CD4-positive, alpha-beta T cell (primary cell): Measurements from ENCODE around the gene GIMAP1. TPM values are rescaled to one million over a fixed set of nuclear protein-coding genes. Genes with fewer than 3 reads are reported as not detected.

Source experiments
- ATAC-seq: fragments of 200-7000 bp; cut with Tn5 transposase; one replicate; pipeline ENCODE4 v1.10.0; 2022; ENCODE audit warnings: mild to moderate bottlenecking; ENCODE audit not compliant: poor library complexity
- CTCF ChIA-PET: fragments of 350-600 bp; sonication (Branson Sonifier 250); formaldehyde crosslinking; loops from one replicate; lab custom pipeline; 2021; ENCODE audit warnings: antibody characterized with exemption, inconsistent platforms; lab: Charles Lee
- POLR2A ChIA-PET: fragments of 350-600 bp; sonication (Branson Sonifier 250); formaldehyde crosslinking; loops from one replicate; lab custom pipeline; 2021; ENCODE audit warnings: antibody characterized with exemption, inconsistent platforms; lab: Charles Lee
- DNase-seq, 14 experiments: peaks; one replicate each; pipeline ENCODE4 v3.0.0-alpha.2; 2013 to 2020; ENCODE audit warnings: mixed read lengths in 2 of 14
- H3K27ac ChIP-seq, 2 donors: one replicate each; pipeline versions ENCODE4 v1.5.1 to v1.7.0; 2013; ENCODE audit warnings: low read length in 2 of 2, low read depth in 1 of 2, mild to moderate bottlenecking in 1 of 2
- H3K27me3 ChIP-seq, 2 experiments: 1 replicate in 1 of 2; 2 replicates in 1 of 2; pipeline versions ENCODE4 v1.6.1 to v1.7.0; 2013; ENCODE audit warnings: low read length in 2 of 2, control low read depth in 1 of 2, mild to moderate bottlenecking in 1 of 2, moderate library complexity in 1 of 2; ENCODE audit not compliant: insufficient read depth in 2 of 2, control insufficient read depth in 1 of 2
- H3K36me3 ChIP-seq: one replicate; pipeline ENCODE4 v1.6.1; 2013; ENCODE audit warnings: low read length, control low read depth; ENCODE audit not compliant: insufficient read depth
- H3K4me1 ChIP-seq: one replicate; pipeline ENCODE4 v1.6.1; 2013; ENCODE audit warnings: low read length, control low read depth; ENCODE audit not compliant: insufficient read depth
- H3K4me3 ChIP-seq: one replicate; pipeline ENCODE4 v1.5.1; 2013; ENCODE audit warnings: mild to moderate bottlenecking, low read length, moderate library complexity
- H3K9me3 ChIP-seq, 2 experiments: 1 replicate in 1 of 2; 2 replicates in 1 of 2; pipeline versions ENCODE4 v1.6.1 to v1.7.0; 2013; ENCODE audit warnings: low read length in 2 of 2, mild to moderate bottlenecking in 2 of 2, control low read depth in 1 of 2, moderate library complexity in 1 of 2; ENCODE audit not compliant: control insufficient read depth in 1 of 2, insufficient read depth in 1 of 2
- H3K27ac Mint-ChIP-seq: one replicate; pipeline ENCODE4 v1.8.0; 2020; ENCODE audit warnings: mixed read lengths
- H3K27me3 Mint-ChIP-seq: one replicate; pipeline ENCODE4 v1.8.0; 2021; ENCODE audit warnings: mixed read lengths
- H3K36me3 Mint-ChIP-seq: one replicate; pipeline ENCODE4 v1.8.0; 2021; ENCODE audit warnings: low read depth, mixed read lengths
- H3K4me1 Mint-ChIP-seq: one replicate; pipeline ENCODE4 v1.8.0; 2021; ENCODE audit warnings: low read depth, mixed read lengths
- H3K4me3 Mint-ChIP-seq: one replicate; pipeline ENCODE4 v1.8.0; 2020; ENCODE audit warnings: mild to moderate bottlenecking, mixed read lengths
- H3K9me3 Mint-ChIP-seq: one replicate; pipeline ENCODE4 v1.8.0; 2020; ENCODE audit warnings: mixed read lengths
- intact Hi-C, 2 experiments: fragments of 100-400 bp; cut with DNase I in 1 of 2; cut with micrococcal nuclease in 1 of 2; formaldehyde crosslinking; loops; one replicate each; pipeline versions ENCODE4 v1.15.1 to v1.9.0; 2023 to 2025; cut with DNase I, micrococcal nuclease
- total RNA-seq, 174 experiments: library from RNA in 2 of 174; stranded (reverse) in 2 of 174; gene quantifications; one replicate each; pipeline ENCODE4 v1.2.3 and lab custom pipeline; 2021 to 2026
- TF ChIP-seq, protein P1 (sequence below): fragments of 200-600 bp; IDR thresholded peaks from one replicate; pipeline ENCODE4 v1.8.0; 2022; ENCODE audit warnings: antibody characterized with exemption, mild to moderate bottlenecking

The GIMAP1 gene
- total RNA-seq, 2 experiments from 2014 or later, result 8.0 to 8.1 TPM

DNA sequence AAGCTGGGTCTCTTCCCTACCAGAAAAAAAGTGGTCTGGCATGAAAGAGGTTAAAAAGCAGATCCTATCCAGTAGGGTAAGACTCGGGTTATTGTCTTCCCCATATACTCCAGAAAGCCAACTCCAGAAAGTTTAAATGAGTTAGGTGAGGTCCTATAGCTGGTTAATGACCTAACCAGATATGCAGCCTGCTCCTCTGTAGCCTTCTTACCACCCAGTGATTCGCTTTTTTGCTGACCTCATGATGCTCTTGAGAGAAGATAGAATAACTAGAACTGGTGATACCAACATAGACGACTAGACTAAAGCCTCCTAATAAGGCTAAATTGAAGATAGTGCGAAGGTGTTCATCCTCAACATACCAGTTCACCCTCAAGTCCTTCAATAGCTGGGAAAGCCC lies 675 bp upstream of the GIMAP1 start:
- TF ChIP-seq, protein P1, sequence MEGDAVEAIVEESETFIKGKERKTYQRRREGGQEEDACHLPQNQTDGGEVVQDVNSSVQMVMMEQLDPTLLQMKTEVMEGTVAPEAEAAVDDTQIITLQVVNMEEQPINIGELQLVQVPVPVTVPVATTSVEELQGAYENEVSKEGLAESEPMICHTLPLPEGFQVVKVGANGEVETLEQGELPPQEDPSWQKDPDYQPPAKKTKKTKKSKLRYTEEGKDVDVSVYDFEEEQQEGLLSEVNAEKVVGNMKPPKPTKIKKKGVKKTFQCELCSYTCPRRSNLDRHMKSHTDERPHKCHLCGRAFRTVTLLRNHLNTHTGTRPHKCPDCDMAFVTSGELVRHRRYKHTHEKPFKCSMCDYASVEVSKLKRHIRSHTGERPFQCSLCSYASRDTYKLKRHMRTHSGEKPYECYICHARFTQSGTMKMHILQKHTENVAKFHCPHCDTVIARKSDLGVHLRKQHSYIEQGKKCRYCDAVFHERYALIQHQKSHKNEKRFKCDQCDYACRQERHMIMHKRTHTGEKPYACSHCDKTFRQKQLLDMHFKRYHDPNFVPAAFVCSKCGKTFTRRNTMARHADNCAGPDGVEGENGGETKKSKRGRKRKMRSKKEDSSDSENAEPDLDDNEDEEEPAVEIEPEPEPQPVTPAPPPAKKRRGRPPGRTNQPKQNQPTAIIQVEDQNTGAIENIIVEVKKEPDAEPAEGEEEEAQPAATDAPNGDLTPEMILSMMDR, result no peak
- H3K36me3 Mint-ChIP-seq, result peaks cover 76% of the 10 kb centered on the region

DNA sequence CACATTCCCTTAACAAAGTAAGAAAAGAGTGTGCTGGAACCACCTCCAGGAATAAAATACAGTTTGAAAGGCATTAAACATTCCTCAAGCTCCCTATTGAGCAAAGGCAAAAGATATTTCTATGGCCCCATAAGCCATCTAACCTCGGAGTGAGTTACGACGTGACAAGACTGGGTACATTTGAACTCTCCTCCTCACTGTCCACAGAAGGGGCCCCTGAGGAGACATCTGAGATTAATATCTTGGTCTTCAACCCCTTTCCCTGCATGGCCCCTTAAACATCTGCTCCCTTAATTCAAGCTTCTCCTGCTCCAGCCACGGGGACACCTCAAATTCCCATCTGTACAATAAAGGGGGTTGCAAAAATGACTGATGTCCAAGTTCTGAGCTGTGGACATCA lies 526 bp downstream of the GIMAP1 start:
- TF ChIP-seq, protein P1, result no peak
- intact Hi-C loops, result loop anchor here (2.0 to 5.0 kb wide), 4 partner anchors 20 to 40 kb away; partner anchors contain the start of gene GIMAP5 (in 1 of the 2)
- Mint-ChIP-seq H3K9me3 (peaks cover 3% of the 10 kb centered on the region), H3K4me1 (peaks cover 81% of the 10 kb centered on the region), H3K36me3 (peaks cover 88% of the 10 kb centered on the region), H3K27me3 (no peaks in the 10 kb centered on the region), H3K4me3 (peak overlapping the region; percentile 100), H3K27ac (peak overlapping the region; percentile 87)
- peaks cover 12 to 20% of the 10 kb centered on the region in 2 experiments for H3K9me3 ChIP-seq
- no peak for ATAC-seq
- H3K27ac ChIP-seq, result peak overlapping the region; percentile 81 to 83
- peak overlapping the region; percentile 79 for H3K4me3 ChIP-seq
- ChIA-PET CTCF (interaction anchor here (1.0 to 4.4 kb wide), 15 partner anchors 10 to 313 kb away, joined by 3 to 29 read pairs (median 4); partner anchors contain the start of genes GIMAP2, GIMAP5, GIMAP6 and GIMAP8), POLR2A (interaction anchor here (0.6 to 5.4 kb wide), 35 partner anchors 8 to 269 kb away, joined by 3 to 88 read pairs (median 10); partner anchors contain the start of genes GIMAP2, GIMAP4, GIMAP5 and GIMAP6)
- H3K27me3 ChIP-seq, result no peaks in the 10 kb centered on the region
- H3K4me1 ChIP-seq, result peaks cover 56% of the 10 kb centered on the region
- DNase-seq, result peak in 2 of 14 experiments; percentile 13 to 33
- H3K36me3 ChIP-seq, result peaks cover 37% of the 10 kb centered on the region

More for the DNA sequence above, 675 bp upstream of the GIMAP1 start:
- Mint-ChIP-seq H3K9me3 (peaks cover 3% of the 10 kb centered on the region), H3K4me1 (peaks cover 72% of the 10 kb centered on the region), H3K4me3 (peak overlapping the region; percentile 100), H3K27me3 (no peaks in the 10 kb centered on the region), H3K27ac (peak overlapping the region; percentile 87)
- H3K4me3 ChIP-seq, result peak overlapping the region; percentile 79
- peaks cover 46% of the 10 kb centered on the region for H3K4me1 ChIP-seq
- CTCF ChIA-PET, result interaction anchor here (1.0 to 4.4 kb wide), 22 partner anchors 9 to 311 kb away, joined by 3 to 29 read pairs (median 4); partner anchors contain the start of genes GIMAP5, GIMAP6 and GIMAP8
- DNase-seq (peak in 1 of 14 experiments; percentile 38), ATAC-seq (no peak)
- intact Hi-C loops, result loop anchor here (2.0 to 5.0 kb wide), 4 partner anchors 21 to 42 kb away; partner anchors contain the start of gene GIMAP5 (in 1 of the 2)
- H3K27me3 ChIP-seq, result no peaks in the 10 kb centered on the region
- peak overlapping the region; percentile 81 to 83 for H3K27ac ChIP-seq
- POLR2A ChIA-PET, result interaction anchor here (0.6 to 5.4 kb wide), 47 partner anchors 9 to 268 kb away, joined by 3 to 88 read pairs (median 7); partner anchors contain the start of genes GIMAP2, GIMAP4, GIMAP5 and GIMAP6
- H3K36me3 ChIP-seq, result peaks cover 25% of the 10 kb centered on the region
- peaks cover 6 to 10% of the 10 kb centered on the region in 2 experiments for H3K9me3 ChIP-seq

DNA sequence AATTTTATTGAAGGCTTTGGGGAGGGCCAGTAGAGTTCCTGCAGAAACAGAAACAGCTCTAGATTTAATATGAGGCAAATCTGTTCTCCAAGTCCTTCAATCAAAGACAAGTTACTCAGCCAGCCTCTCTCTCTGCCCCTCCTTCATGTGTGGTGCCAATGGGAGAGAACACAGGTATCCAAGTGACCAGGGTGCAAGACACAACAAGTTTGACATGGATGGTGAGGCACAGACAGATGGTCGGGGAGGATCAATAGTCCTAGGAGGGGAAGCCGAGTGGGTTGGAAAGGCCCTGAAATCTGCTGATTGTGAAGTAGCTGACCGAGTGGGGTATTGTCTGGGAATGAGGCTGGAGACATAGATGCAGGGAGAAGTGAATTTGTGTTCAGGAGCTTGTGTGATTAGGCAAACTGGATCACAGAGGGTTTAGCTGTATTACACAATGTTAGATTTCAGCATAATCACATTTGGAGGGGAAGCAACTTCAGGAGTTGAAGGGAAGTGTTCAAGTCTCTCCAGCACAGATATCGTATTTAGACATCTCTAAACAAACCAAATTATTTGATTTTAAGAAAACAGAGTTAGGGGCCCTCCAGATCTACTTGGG lies 1.5 kb downstream of the GIMAP1 start:
- CTCF ChIA-PET, result interaction anchor here (0.9 to 4.4 kb wide), 6 partner anchors 14 to 268 kb away, joined by 3 to 29 read pairs (median 7); partner anchors contain the start of gene GIMAP8
- Mint-ChIP-seq H3K27ac (peak overlapping the region; percentile 87), H3K4me3 (peak overlapping the region; percentile 100), H3K9me3 (peaks cover 3% of the 10 kb centered on the region), H3K4me1 (peaks cover 83% of the 10 kb centered on the region), H3K36me3 (peaks cover 89% of the 10 kb centered on the region), H3K27me3 (no peaks in the 10 kb centered on the region)
- Histone ChIP-seq H3K4me3 (peak overlapping the region; percentile 79), H3K36me3 (peaks cover 46% of the 10 kb centered on the region), H3K4me1 (peaks cover 65% of the 10 kb centered on the region), H3K27me3 (no peaks in the 10 kb centered on the region), H3K9me3 (peaks cover 14 to 28% of the 10 kb centered on the region in 2 experiments), H3K27ac (peak overlapping the region; percentile 81 to 83)
- ATAC-seq, result no peak
- intact Hi-C loops, result loop anchor here (1.0 to 5.0 kb wide), 5 partner anchors 19 to 41 kb away; partner anchors contain the start of gene GIMAP5 (in 2 of the 2)
- POLR2A ChIA-PET, result interaction anchor here (0.9 to 5.4 kb wide), 16 partner anchors 9 to 267 kb away, joined by 3 to 88 read pairs (median 24); partner anchors contain the start of genes GIMAP4, GIMAP5, GIMAP6 and GIMAP7
- DNase-seq, result peak in 6 of 14 experiments; percentile 16 to 49 (median 36)
- TF ChIP-seq, protein P1, result no peak
